Measurements from ENCODE around the gene SPANXC.
"Not testable (repeated sequence)": the region's sequence is repeated elsewhere in the genome, so short reads cannot be mapped to it uniquely, and the experiment has no call there.

The SPANXC gene

GRCh38 chrX:141242417-141242816, at the start of gene SPANXC:
Gene SPANXC (minus strand): TSS chrX:141242517. CDS start chrX:141242457, 60 bp downstream.
- DNase-seq, result not testable (repeated sequence)

- DNase-seq, result no peak
Measured at GRCh38 chrX:141279476-141279875, 37.2 kb upstream of the SPANXC start.

- DNase-seq, result peak in 14 of 51 donors; percentile 0 to 26 (median 2)
Measured at GRCh38 chrX:141278306-141278705, 36.0 kb upstream of the SPANXC start.

- no peak for DNase-seq
Measured at GRCh38 chrX:141258080-141258479, 15.8 kb upstream of the SPANXC start.

GRCh38 chrX:141221611-141222010, 20.7 kb downstream of the SPANXC start:
- no peak for DNase-seq

GRCh38 chrX:141220342-141221008, 21.8 kb downstream of the SPANXC start:
- DNase-seq, result no peak

- no peak for DNase-seq
Measured at GRCh38 chrX:141214196-141214595, 28.1 kb downstream of the SPANXC start.

- DNase-seq, result no peak
Measured at GRCh38 chrX:141201962-141202361, 40.4 kb downstream of the SPANXC start.

All from hypothalamus (tissue), 51 donors.